Retinal pigment epithelial cell (primary cell): ENCODE data around the gene MUCL1.

ENCODE experiments used
- DNase-seq: peaks from one replicate; pipeline ENCODE4 v3.0.0-alpha.2; 2010; ENCODE audit warnings: low read depth
- H3K4me3 ChIP-seq: 2 replicates; pipeline ENCODE4 v1.5.1; 2011; ENCODE audit warnings: mild to moderate bottlenecking, low read length, control low read depth, moderate library complexity
- TF ChIP-seq, protein P1 (sequence below): conservative IDR thresholded peaks from 2 replicates; pipeline ENCODE4 v1.5.1; 2011; ENCODE audit warnings: low read depth, low read length, control low read depth, inconsistent platforms

Gene MUCL1

GRCh38 chr12:54891717-54892478 is 37.6 kb downstream of the MUCL1 start:
- H3K4me3 ChIP-seq = no peak overlapping the region
- DNase-seq = no peak
- TF ChIP-seq, protein P1, sequence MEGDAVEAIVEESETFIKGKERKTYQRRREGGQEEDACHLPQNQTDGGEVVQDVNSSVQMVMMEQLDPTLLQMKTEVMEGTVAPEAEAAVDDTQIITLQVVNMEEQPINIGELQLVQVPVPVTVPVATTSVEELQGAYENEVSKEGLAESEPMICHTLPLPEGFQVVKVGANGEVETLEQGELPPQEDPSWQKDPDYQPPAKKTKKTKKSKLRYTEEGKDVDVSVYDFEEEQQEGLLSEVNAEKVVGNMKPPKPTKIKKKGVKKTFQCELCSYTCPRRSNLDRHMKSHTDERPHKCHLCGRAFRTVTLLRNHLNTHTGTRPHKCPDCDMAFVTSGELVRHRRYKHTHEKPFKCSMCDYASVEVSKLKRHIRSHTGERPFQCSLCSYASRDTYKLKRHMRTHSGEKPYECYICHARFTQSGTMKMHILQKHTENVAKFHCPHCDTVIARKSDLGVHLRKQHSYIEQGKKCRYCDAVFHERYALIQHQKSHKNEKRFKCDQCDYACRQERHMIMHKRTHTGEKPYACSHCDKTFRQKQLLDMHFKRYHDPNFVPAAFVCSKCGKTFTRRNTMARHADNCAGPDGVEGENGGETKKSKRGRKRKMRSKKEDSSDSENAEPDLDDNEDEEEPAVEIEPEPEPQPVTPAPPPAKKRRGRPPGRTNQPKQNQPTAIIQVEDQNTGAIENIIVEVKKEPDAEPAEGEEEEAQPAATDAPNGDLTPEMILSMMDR = no peak
